IMR-90 (cell line): ENCODE data around the gene COG8. TPM values are rescaled to one million over a fixed set of nuclear protein-coding genes. Genes with fewer than 3 reads are reported as not detected.

Source experiments
- ATAC-seq: fragments of 200-7000 bp; cut with Tn5 transposase; 2 replicates; pipeline ENCODE4 v1.9.1; 2020; ENCODE audit warnings: low read depth, mild to moderate bottlenecking, moderate library complexity
- BruUV-seq: library from RNA; stranded (reverse); fragments of 400-500 nt; replicated peaks from 2 replicates; lab custom pipeline; 2021; lab: Mats Ljungman, UMichigan
- CTCF ChIA-PET: fragments of 300-600 bp; formaldehyde crosslinking; extraction: SDS; loops from one replicate; lab custom pipeline; 2021; ENCODE audit warnings: antibody characterized with exemption; lab: Yijun Ruan, JAX
- POLR2A ChIA-PET: fragments of 300-600 bp; sonication (Branson Sonifier 250); formaldehyde crosslinking; loops from one replicate; lab custom pipeline; 2022; ENCODE audit warnings: antibody characterized with exemption; ENCODE audit not compliant: unreplicated experiment; lab: Charles Lee
- DNase-seq: peaks from one replicate; pipeline ENCODE4 v3.0.0; 2013
- H2AFZ ChIP-seq: replicated peaks from 2 replicates; pipeline ENCODE3; 2013; ENCODE audit warnings: low read length, mild to moderate bottlenecking; ENCODE audit not compliant: poor library complexity
- H2AK5ac ChIP-seq: 2 replicates; pipeline ENCODE4 v1.6.1; 2013; ENCODE audit warnings: low read depth, low read length, inconsistent platforms
- H2AK9ac ChIP-seq: replicated peaks from 2 replicates; pipeline ENCODE3; 2013; ENCODE audit warnings: mild to moderate bottlenecking, low read depth, low read length, moderate library complexity; ENCODE audit not compliant: poor library complexity
- H2BK120ac ChIP-seq: 2 replicates; pipeline ENCODE4 v1.6.1; 2013; ENCODE audit warnings: low read depth, low read length, inconsistent platforms
- H2BK15ac ChIP-seq: 3 replicates; pipeline ENCODE4 v1.6.1; 2013; ENCODE audit warnings: low read depth, low read length, inconsistent platforms
- H2BK20ac ChIP-seq: 2 replicates; pipeline ENCODE4 v1.6.1; 2013; ENCODE audit warnings: low read depth, mild to moderate bottlenecking, inconsistent platforms, low read length, moderate library complexity
- H2BK5ac ChIP-seq: 2 replicates; pipeline ENCODE4 v1.6.1; 2013; ENCODE audit warnings: mild to moderate bottlenecking, low read depth, low read length, inconsistent platforms; ENCODE audit not compliant: poor library complexity, severe bottlenecking
- H3K14ac ChIP-seq: replicated peaks from 2 replicates; pipeline ENCODE4 v1.6.1; 2013; ENCODE audit warnings: low read depth, low read length, inconsistent platforms
- H3K18ac ChIP-seq: 2 replicates; pipeline ENCODE4 v1.6.1; 2013; ENCODE audit warnings: low read depth, low read length, control low read depth
- H3K23ac ChIP-seq: 2 replicates; pipeline ENCODE4 v1.6.1; 2013; ENCODE audit warnings: low read depth, low read length, inconsistent platforms
- H3K27ac ChIP-seq: 2 replicates; pipeline ENCODE4 v1.5.1; 2013; ENCODE audit warnings: mild to moderate bottlenecking, control low read depth, low read length; ENCODE audit not compliant: insufficient read depth
- H3K27me3 ChIP-seq: 2 replicates; pipeline ENCODE4 v1.6.1; 2013; ENCODE audit warnings: low read length; ENCODE audit not compliant: control insufficient read depth, insufficient read depth
- H3K36me3 ChIP-seq: 2 replicates; pipeline ENCODE4 v1.6.1; 2013; ENCODE audit warnings: low read length, mixed read lengths; ENCODE audit not compliant: control insufficient read depth, insufficient read depth
- H3K4ac ChIP-seq: 2 replicates; pipeline ENCODE4 v1.6.1; 2013; ENCODE audit warnings: low read depth, low read length, inconsistent platforms
- H3K4me1 ChIP-seq: 2 replicates; pipeline ENCODE4 v1.6.1; 2013; ENCODE audit warnings: low read length, mixed read lengths; ENCODE audit not compliant: control insufficient read depth, insufficient read depth
- H3K4me2 ChIP-seq: 2 replicates; pipeline ENCODE4 v1.6.1; 2013; ENCODE audit warnings: low read depth, mild to moderate bottlenecking, control low read depth, low read length, moderate library complexity
- H3K4me3 ChIP-seq: 2 replicates; pipeline ENCODE4 v1.5.1; 2013; ENCODE audit warnings: low read depth, mild to moderate bottlenecking, control low read depth, low read length, moderate library complexity; ENCODE audit not compliant: insufficient read depth
- H3K56ac ChIP-seq: 2 replicates; pipeline ENCODE4 v1.6.1; 2013; ENCODE audit warnings: low read length, inconsistent platforms; ENCODE audit not compliant: insufficient read depth; ENCODE audit errors: extremely low read depth
- H3K79me1 ChIP-seq, 2 experiments: 2 replicates each; pipeline ENCODE4 v1.6.1; 2013; ENCODE audit warnings: low read length in 2 of 2, inconsistent platforms in 1 of 2, low read depth in 1 of 2
- H3K9ac ChIP-seq: 2 replicates; pipeline ENCODE4 v1.6.1; 2013; ENCODE audit warnings: low read depth, low read length, control low read depth
- H3K9me1 ChIP-seq: 2 replicates; pipeline ENCODE4 v1.6.1; 2013; ENCODE audit warnings: low read length, inconsistent platforms; ENCODE audit not compliant: insufficient read depth
- H3K9me3 ChIP-seq: 2 replicates; pipeline ENCODE4 v1.6.1; 2013; ENCODE audit warnings: low read length; ENCODE audit not compliant: control insufficient read depth, insufficient read depth
- H4K20me1 ChIP-seq: 2 replicates; pipeline ENCODE4 v1.6.1; 2013; ENCODE audit warnings: low read length, inconsistent platforms; ENCODE audit not compliant: insufficient read depth
- H4K5ac ChIP-seq: 2 replicates; pipeline ENCODE4 v1.6.1; 2013; ENCODE audit warnings: mild to moderate bottlenecking, low read depth, low read length, control low read depth
- H4K8ac ChIP-seq, 2 experiments: 2 replicates each; pipeline ENCODE4 v1.6.1; 2013; ENCODE audit warnings: low read depth in 2 of 2, low read length in 2 of 2, control low read depth in 1 of 2, inconsistent platforms in 1 of 2
- H4K91ac ChIP-seq: 2 replicates; pipeline ENCODE4 v1.6.1; 2013; ENCODE audit warnings: low read depth, low read length, inconsistent platforms; ENCODE audit not compliant: insufficient read depth
- BHLHE40 ChIP-seq: fragments of 150-350 bp; IDR thresholded peaks from 2 replicates; pipeline ENCODE4 v1.6.1; 2016; ENCODE audit warnings: mild to moderate bottlenecking, low read depth, low read length
- CTCF ChIP-seq: conservative IDR thresholded peaks from 2 replicates; pipeline ENCODE4 v1.5.1; 2012; ENCODE audit warnings: mild to moderate bottlenecking, low read depth, low read length, improper control_type of control experiment
- NFE2L2 ChIP-seq: fragments of 150-350 bp; IDR thresholded peaks from 2 replicates; pipeline ENCODE4 v1.6.1; 2016; ENCODE audit warnings: low read depth, mild to moderate bottlenecking, low read length
- WGBS, 2 experiments: methylation state at CpG; one replicate each; pipeline versions ENCODE4 v1.1.5 to v1.1.7; 2013; ENCODE audit warnings: missing lambda C conversion rate in 2 of 2; ENCODE audit not compliant: insufficient read length in 1 of 2; ENCODE audit errors: extremely low coverage in 2 of 2; 5-methylcytosine and 5-hydroxymethylcytosine counted together
- dilution Hi-C: fragments of 300-500 bp; cut with HindIII; formaldehyde crosslinking; loops from one replicate; pipeline ENCODE4 v1.14.3; 2018; ENCODE audit warnings: low sequenced_read_pairs; ENCODE audit not compliant: unreplicated experiment
- in situ Hi-C: fragments of 300-500 bp; cut with MboI; formaldehyde crosslinking; loops from 3 replicates; pipeline ENCODE4 v1.14.3; 2019; ENCODE audit warnings: low sequenced_read_pairs, inconsistent platforms, mixed read lengths
- intact Hi-C: fragments of 100-400 bp; cut with micrococcal nuclease; formaldehyde crosslinking; loops from 2 replicates; pipeline ENCODE4 v1.10.0; 2022
- polyA plus RNA-seq, 3 experiments: library from polyadenylated mRNA; depleted of rRNA; stranded (reverse); fragments of >200 nt; gene quantifications; 2 replicates each; pipeline ENCODE4 v1.2.3, GENCODE V29; 2012; ENCODE audit warnings: low replicate concordance in 1 of 3
- total RNA-seq: library from RNA; depleted of rRNA; stranded (reverse); fragments of >200 nt; gene quantifications from 2 replicates; pipeline ENCODE4 v1.2.3, GENCODE V29; 2012

The COG8 gene
- total and polyA plus RNA-seq, 2 of the 4 experiments (the other 2 are of a cell fraction), result 23.4 to 26.2 TPM

- intact Hi-C loops, result no loop called here
- H3K56ac ChIP-seq, result no peak overlapping the region
- no peaks in the 10 kb centered on the region for H3K27me3 ChIP-seq
- peaks cover 27% of the 10 kb centered on the region for H3K36me3 ChIP-seq
- no peak overlapping the region for H3K9ac ChIP-seq
- 0 out of 2 replicates have a peak, but pooled peaks cover 5% of the 10 kb centered on the region for H4K20me1 ChIP-seq
- CTCF ChIA-PET, result interaction anchor here (0.6 kb wide), 1 partner anchor 12 kb away, joined by 3 read pairs; no protein-coding TSS in a partner anchor
- no peak overlapping the region for H3K4me2 ChIP-seq
- no peaks in the 10 kb centered on the region for H3K4me1 ChIP-seq
- no peak overlapping the region for H2BK120ac ChIP-seq
- BruUV-seq, result no TSS peak
- TF ChIP-seq BHLHE40 (no peak), CTCF (no peak), NFE2L2 (no peak)
- H4K5ac ChIP-seq, result no peak overlapping the region
- no peak overlapping the region for H3K4ac ChIP-seq
- POLR2A ChIA-PET, result no interaction called here
- no peak overlapping the region for H3K27ac ChIP-seq
- no peak for ATAC-seq
- H3K23ac ChIP-seq, result no peak overlapping the region
- no peak overlapping the region for H2AK9ac ChIP-seq
- no peak overlapping the region for H3K18ac ChIP-seq
- H2AK5ac ChIP-seq, result no peak overlapping the region
- dilution Hi-C loops, result no loop called here
- no peak overlapping the region for H2BK15ac ChIP-seq
- H4K91ac ChIP-seq, result no peak overlapping the region
- H3K9me1 ChIP-seq, result peaks cover 9% of the 10 kb centered on the region; the same call in 1 of the 2 replicates
- peaks cover 29 to 42% of the 10 kb centered on the region in 2 experiments for H3K79me1 ChIP-seq
- in situ Hi-C loops, result no loop called here
- H3K4me3 ChIP-seq, result no peak overlapping the region
- no peak overlapping the region for H3K14ac ChIP-seq
- no peaks in the 10 kb centered on the region for H3K9me3 ChIP-seq
- no peak overlapping the region for H4K8ac ChIP-seq
- no peak overlapping the region for H2BK5ac ChIP-seq
- no CpG with 5 or more reads among the region's 1 CpG for whole genome bisulfite sequencing, 2 experiments
- DNase-seq, result no peak
- H2AFZ ChIP-seq, result no peak overlapping the region
- H2BK20ac ChIP-seq, result no peak overlapping the region
These were observed 33.7 kb upstream of the COG8 start for GRCh38 chr16:69373019-69373418.
